PC-3 (cell line): Measurements from ENCODE around the gene DIPK1C.

ENCODE experiments used
- CTCF ChIP-seq: fragments of 300-600 bp; sonication (generic); conservative IDR thresholded peaks from 2 replicates; pipeline ENCODE4 v1.5.1; 2017; ENCODE audit warnings: antibody characterized with exemption, low read depth, mild to moderate bottlenecking, low read length
- EZH2 ChIP-seq: fragments of 300-600 bp; sonication (generic); IDR thresholded peaks from one replicate; pipeline ENCODE4 v1.6.1; 2017; ENCODE audit warnings: antibody characterized with exemption, mild to moderate bottlenecking, low read length; ENCODE audit not compliant: unreplicated experiment
- EZH2phosphoT487 ChIP-seq: fragments of 300-600 bp; sonication (generic); IDR thresholded peaks from 2 replicates; pipeline ENCODE4 v1.6.1; 2018; ENCODE audit warnings: mild to moderate bottlenecking, antibody characterized with exemption, low read length, borderline replicate concordance

- TF ChIP-seq EZH2phosphoT487 (no peak), CTCF (no peak), EZH2 (no peak)
These were observed 57.8 kb downstream of the DIPK1C start for GRCh38 chr18:74399091-74399887.
